HCEC 1CT (cell line): ENCODE results near the gene ADARB2.

Experiments
- DNase-seq: peaks from one replicate; pipeline ENCODE4 v3.0.0-alpha.2; 2017

Gene ADARB2

GRCh38 chr10:1293157-1293556 is 444.2 kb downstream of the ADARB2 start:
- DNase-seq, result no peak

DNA sequence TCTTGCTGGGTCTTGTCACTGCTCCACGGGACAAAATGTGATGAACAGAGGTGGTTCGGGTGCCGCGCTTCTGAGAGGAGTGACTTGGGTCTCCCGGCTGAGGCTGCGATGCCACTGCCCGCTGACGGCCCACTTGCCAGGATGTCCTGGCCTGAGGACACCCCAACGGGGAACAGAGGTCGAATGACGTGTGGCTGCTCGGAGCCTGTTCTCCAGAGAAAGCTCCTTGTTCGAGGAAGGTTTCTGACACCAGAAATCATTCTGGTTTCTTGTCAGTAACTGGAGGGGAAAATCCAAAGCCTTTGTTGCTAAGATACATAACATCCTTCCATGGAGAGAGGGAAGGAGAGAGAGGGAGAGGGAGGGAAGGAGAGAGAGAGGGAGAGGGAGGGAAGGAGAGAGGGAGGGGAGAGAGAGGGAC is 444.7 kb downstream of the ADARB2 start:
- no peak for DNase-seq

DNA sequence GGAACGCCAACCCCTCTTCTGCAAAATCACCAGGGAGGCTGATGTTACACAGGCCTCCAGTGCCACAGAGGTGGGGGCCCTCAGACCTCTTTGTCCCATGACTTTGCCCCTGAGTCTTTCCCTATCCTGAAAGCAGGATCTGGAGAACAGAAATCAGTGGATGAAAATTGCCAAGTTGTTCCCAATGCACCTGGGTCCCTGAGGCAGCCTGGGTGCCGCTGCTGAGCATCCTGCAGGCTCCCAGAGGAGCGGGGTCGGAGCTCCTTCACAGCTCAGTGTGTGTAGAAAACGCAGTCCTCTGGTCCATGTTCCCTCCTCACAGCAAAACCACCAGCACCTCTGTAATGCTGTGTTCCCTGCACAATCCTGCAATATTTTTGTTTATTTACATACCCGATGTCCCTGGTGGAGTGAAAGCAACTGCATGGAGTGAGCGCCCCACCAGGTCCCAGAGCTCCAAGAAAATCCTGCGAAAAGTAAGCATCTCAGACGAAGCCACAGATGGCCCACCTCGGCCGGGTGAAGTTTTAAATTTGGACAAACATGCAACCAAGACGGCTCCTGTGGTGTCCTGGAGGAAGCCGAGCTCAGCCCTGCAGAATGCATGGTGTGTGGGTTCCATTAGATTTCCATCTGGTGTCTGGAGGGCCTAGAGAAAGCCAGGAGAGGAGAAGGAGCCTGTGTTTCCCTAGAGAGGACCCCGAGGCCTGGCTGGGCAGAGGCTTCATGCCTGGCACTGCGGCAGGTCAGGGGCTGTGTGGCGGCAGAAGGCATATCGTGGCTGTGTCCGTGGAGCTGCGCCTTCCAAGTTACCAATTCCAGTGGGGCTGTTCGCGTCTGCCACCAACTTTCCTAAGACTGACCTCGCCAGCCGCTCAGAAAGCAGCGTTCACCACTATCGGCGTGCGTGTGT is 445.9 kb downstream of the ADARB2 start:
- no peak for DNase-seq

DNA sequence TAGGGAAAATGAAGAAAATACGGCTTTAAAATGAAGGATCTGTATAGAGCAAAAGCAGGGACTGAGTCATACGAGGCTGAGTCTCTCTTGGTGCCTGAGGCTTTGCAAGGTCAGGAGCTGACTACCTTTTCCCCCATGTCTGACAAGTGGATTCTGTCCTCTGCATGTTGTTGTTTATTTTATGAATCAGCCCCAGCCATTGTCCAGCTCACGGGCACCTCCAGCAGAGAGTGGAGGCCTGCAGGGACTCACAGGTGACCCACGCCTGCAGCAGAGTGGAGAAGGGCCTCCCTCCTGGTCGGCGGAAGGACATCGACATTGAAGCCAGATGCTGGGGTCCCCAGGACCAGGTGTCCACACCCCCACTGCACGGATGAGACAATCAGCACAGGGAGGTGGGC is 447.3 kb downstream of the ADARB2 start:
- DNase-seq, result no peak

DNA sequence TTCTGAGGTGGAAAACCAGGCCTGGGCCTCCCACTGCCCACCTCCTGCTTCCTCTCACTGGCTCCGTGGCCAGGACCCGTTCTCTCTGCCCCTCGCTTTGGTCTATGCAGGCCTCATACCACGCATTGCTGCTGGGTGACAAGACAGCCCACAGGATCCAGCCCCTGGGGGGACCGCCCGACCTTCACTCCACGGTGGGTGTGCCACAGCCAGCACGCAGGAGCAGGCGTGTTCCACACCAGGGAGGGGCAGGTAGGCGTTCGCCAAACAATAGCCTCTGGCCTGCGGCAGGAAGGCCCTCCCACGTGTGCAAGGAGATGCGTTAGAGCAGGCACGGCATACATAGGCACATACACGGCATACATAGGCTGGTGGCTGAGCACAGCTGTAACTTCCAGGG is 447.7 kb downstream of the ADARB2 start:
- no peak for DNase-seq

GRCh38 chr10:1287971-1288401 is 449.3 kb downstream of the ADARB2 start:
- DNase-seq, result no peak

GRCh38 chr10:1287487-1287886 is 449.8 kb downstream of the ADARB2 start:
- DNase-seq, result no peak

DNA sequence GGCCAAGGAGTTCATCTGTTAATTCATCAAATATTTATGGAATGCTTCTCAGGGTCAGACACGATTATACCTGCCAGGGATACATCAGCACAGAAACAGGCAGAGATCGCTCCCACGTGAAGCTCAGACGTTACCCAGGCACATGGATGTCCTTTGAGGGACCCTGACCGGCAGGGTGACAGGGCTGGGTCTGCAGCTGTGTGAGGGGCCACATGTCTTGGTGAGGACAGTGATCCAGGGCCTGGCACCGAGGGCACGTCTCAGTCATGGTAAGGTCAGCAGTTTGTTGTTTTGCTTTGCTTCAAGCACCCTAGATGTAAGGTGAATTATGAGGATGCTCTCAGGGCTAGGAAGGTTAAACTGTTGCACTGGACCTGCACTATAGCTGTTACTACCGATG is 453.2 kb downstream of the ADARB2 start:
- DNase-seq, result no peak

GRCh38 chr10:1281405-1281782 is 455.9 kb downstream of the ADARB2 start:
- DNase-seq, result no peak

DNA sequence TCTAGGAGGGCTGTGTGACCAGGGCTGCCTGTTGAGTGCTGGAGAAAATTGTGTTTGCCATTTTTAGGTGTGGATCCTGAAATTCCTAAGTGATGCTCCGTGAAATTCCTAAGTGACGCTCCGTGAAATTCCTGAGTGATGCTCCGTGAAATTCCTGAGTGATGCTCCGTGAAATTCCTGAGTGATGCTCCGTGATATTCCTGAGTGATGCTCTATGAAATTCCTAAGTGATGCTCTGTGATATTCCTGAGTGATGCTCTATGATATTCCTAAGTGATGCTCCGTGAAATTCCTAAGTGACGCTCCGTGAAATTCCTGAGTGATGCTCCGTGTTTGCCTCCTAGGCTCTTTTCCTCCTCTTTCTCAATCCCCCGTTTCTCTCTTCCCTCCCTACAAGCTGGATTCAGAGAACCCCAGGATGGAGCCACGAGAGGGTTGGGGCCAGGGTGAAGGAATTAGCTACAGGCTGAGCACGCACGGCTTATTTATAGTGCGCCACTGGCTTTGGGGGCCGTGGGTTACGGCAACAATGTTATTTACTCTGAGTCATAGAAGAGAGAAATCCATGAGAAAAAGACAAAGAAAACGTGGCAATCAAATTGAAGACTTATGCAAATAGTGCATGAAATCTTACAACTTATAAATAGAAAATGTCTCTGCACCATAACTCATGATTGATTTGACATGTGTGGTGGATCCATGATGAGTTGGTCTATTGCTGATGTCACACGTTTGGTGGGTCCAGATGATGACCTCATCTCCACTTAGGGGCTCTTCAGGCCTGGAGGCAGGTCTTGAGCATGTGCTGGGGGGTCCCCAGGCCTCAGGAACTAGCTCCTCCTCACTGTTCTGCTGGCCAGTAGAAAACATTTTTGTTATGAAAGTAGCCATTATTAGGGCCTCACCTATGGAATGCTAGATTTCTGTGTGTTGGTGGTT is 456.6 kb downstream of the ADARB2 start:
- DNase-seq, result no peak

DNA sequence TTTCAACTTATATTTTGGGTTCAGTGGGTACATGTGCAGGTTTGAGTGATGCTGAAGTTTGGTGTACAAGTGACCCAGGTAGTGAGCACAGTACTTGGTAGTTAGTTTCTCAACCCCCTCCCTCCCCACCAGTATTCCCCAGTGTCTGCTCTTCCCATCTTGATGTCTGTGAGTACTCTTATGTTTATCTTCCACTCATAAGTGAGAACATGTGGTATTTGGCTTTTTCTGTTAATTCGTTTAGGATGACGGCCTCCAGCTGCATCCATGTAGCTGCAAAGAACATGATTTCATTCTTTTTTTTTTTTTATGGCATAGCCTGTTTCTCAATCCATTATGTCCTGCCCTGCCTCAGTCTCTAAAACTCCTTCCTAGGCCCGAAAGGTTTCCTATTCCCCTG is 459.0 kb downstream of the ADARB2 start:
- DNase-seq, result no peak

GRCh38 chr10:1274701-1275544 is 462.4 kb downstream of the ADARB2 start:
- no peak for DNase-seq

GRCh38 chr10:1274111-1274661 is 463.1 kb downstream of the ADARB2 start:
- no peak for DNase-seq

DNA sequence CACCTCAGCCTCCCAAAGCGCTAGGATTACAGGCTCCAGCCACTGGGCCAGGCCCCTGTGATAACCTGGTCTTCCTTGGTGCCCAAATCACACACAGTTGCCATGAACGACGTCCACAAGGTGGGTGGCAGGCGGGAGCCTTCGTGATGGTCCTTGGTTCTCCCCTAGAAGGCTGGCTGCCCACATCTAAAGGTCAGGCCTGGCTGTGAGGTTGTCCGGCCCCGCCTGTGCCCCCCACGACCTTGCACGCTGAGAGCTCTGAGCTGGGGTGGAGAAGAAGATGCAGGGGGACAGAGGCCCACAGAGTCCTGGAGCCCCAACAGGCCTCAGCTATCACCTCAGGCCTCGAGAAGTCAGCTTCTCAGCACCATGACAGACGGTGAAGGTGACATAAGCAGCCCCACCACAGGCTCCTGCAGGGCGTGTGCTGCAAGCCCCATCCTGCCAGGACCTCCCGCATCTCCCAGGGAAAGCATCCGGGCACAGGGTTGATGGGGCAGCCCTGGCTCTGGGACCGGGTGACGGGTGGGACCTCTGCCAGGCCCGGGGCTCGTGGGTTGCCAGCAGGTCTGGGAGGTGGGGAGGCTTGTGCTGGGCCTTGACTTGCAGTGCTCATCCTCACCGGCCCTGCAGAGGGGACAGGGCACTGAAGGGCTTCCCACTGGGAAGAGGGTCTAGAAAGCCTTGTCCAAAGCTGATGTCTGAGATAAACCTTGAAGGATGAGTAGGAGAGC is 463.8 kb downstream of the ADARB2 start:
- DNase-seq, result no peak

GRCh38 chr10:1272777-1273161 is 464.6 kb downstream of the ADARB2 start:
- DNase-seq, result no peak

- DNase-seq, result no peak
Measured at GRCh38 chr10:1272079-1272776, 465.1 kb downstream of the ADARB2 start.

DNA sequence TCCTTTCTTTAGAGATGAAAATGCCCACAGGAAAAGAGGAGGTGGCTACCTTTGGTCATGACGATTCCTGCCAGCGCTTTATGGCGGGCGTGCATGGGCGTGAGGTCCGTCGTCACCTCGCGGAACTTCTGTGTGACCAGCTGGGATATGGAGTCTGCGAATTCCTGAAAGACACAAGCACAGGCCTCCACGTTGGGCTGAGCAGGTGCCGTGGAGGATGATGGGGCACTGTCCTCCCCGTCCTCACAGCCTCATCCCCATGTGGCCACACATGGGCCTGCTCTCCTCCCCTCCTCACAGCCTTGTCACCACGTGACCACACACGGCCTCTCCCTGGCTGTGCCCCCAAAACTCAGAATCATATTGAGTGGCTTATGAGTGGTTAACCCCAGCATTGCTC is 466.4 kb downstream of the ADARB2 start:
- DNase-seq, result no peak

DNA sequence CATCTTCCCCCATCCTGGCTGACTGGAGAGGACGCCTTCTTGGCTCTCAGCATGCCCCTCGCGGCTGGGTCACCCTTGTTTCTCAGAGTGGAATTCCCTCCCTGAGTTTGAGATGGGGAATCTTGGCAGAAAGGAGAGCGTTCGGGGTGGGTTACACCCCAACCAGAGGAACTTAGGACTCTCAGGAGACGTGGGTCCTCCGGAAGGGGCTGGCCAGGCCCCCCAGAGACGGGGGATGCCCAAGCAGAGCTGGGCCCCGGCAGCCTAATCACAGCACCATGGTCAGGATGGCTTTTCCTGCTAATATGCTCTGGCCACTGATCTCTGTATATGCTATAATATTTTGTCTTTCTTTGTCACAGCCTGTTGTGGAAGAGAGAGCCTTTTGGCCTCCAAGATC is 466.8 kb downstream of the ADARB2 start:
- no peak for DNase-seq

DNA sequence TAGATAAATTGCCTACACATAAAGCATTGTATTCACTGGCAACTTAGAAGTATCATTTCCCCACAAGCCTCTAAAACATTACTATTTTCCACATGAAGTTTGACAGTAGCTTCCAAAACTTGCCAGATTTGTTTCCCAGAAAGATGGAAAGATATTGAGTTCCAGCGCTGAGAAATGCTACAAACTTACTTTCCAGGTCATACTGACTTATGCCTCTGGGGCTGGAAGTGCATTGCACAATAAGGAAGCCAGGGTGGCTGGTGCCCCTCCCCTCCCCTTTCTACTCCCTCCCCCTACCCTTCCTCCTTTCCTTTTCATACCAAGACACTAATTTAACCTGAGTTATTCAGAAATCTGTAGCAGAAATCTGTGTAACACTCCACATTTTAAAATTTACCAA is 468.5 kb downstream of the ADARB2 start:
- no peak for DNase-seq

DNA sequence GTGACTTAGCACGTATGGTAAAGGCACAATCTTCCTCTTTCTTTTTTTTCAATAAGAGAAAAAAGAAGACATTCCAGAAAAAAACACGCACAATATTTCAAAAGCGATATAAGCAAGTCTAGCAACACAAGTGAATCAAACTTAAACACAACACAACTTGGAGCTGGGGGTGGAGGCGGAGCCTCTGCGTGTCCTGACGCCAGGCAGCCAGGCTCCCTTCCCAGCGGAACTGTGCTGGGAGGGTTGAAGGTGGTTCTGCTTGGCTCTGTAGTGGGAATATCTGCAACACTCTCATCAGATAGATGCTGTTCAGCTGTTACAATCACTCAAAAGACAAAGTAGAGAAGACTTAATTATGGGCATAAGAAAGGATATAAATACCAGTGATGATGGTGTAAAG is 469.8 kb downstream of the ADARB2 start:
- DNase-seq, result no peak

DNA sequence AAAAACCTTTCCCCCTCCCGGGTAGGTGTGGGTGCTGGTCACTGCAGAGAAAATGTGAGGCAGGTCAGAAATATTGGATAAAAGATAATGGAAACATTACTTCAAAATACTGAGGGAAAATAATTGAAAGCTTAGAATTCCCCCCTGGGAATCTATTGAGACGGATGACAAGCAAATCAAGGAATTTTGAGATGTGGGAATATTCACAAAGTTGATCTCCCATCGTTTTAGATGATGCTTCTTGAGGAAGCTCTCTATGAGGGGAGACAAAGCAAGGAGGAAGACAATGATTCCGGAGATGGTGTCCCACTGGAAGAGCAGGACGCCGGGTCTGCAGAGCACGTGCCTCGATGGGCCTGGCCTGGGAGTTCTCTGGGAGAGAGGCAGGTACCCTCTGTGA is 470.2 kb downstream of the ADARB2 start:
- no peak for DNase-seq
